Measurements from ENCODE around the gene GYPB. TPM values are rescaled to one million over a fixed set of nuclear protein-coding genes. Genes with fewer than 3 reads are reported as not detected.
"Not testable (repeated sequence)": the region's sequence is repeated elsewhere in the genome, so short reads cannot be mapped to it uniquely, and the experiment has no call there.

GYPB gene
- total and polyA plus RNA-seq, 7 donors: not detected

GRCh38 chr4:143986180-143986579 is 33.0 kb downstream of the GYPB start:
- TF ChIP-seq CTCF (IDR thresholded peaks at IDR 0.05) (no peak), EP300 (IDR thresholded peaks at IDR 0.05) (no peak)
- Histone ChIP-seq H3K4me1 (no peaks in the 10 kb centered on the region), H3K36me3 (no peaks in the 10 kb centered on the region), H3K27me3 (no peaks in the 10 kb centered on the region), H3K9me3 (no peaks in the 10 kb centered on the region), H3K4me3 (no peak overlapping the region), H3K27ac (no peak overlapping the region)
- DNase-seq: no peak
- WGBS, 2 donors: 78 to 84% methylated on average over 1 of the region's 1 CpG
- intact Hi-C loops (cut with DNase I): no loop called here

DNA sequence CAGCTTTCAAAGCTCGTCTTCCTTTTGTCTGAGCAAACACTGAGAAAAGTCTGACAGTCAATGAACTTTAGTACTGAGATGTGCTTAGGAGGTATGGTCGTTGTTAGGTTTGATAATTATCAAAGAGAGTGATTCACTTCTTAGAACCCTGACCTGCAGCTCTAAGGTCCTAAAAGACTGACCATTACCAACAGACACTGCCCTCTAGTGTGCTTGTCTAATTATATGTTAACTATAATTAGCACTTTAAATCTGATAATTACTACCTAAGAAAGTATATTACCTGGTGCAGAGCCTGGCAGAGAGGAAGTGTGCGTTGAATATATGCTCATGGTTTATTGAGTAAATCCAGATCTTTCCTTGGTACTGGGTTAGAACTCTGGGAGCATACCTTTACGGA is 38.4 kb downstream of the GYPB start:
- H3K36me3 ChIP-seq; H3K4me3 ChIP-seq; H3K27me3 ChIP-seq; H3K9me3 ChIP-seq; intact Hi-C loops (cut with DNase I); H3K27ac ChIP-seq; DNase-seq; H3K4me1 ChIP-seq: not testable (repeated sequence)
- WGBS, 2 donors: 56 to 73% methylated on average over 4 of the region's 4 CpGs

GRCh38 chr4:143975527-143975926 is 43.7 kb downstream of the GYPB start:
- H3K4me3 ChIP-seq; H3K27ac ChIP-seq; H3K4me1 ChIP-seq; H3K27me3 ChIP-seq; H3K9me3 ChIP-seq; DNase-seq; H3K36me3 ChIP-seq; intact Hi-C loops (cut with DNase I): not testable (repeated sequence)

- DNase-seq; H3K4me3 ChIP-seq; H3K27me3 ChIP-seq; intact Hi-C loops (cut with DNase I); H3K9me3 ChIP-seq; H3K27ac ChIP-seq; H3K36me3 ChIP-seq; H3K4me1 ChIP-seq: not testable (repeated sequence)
- WGBS, 2 donors: 82 to 96% methylated on average over 4 of the region's 4 CpGs
Measured at GRCh38 chr4:143974021-143974420, 45.2 kb downstream of the GYPB start.

GRCh38 chr4:143961075-143961474 is 58.1 kb downstream of the GYPB start:
- WGBS, 2 donors: 75 to 90% methylated on average over 4 of the region's 4 CpGs
- no peaks in the 10 kb centered on the region for H3K36me3 ChIP-seq
- no peaks in the 10 kb centered on the region for H3K9me3 ChIP-seq
- no peak overlapping the region for H3K4me3 ChIP-seq
- H3K4me1 ChIP-seq: no peaks in the 10 kb centered on the region
- H3K27me3 ChIP-seq: no peaks in the 10 kb centered on the region
- intact Hi-C loops (cut with DNase I): no loop called here
- TF ChIP-seq POLR2AphosphoS5 (IDR thresholded peaks at IDR 0.05) (no peak), CTCF (IDR thresholded peaks at IDR 0.05) (no peak), EP300 (IDR thresholded peaks at IDR 0.05) (no peak), POLR2A (IDR thresholded peaks at IDR 0.05) (no peak)
- no peak overlapping the region for H3K27ac ChIP-seq
- no peak for DNase-seq

DNA sequence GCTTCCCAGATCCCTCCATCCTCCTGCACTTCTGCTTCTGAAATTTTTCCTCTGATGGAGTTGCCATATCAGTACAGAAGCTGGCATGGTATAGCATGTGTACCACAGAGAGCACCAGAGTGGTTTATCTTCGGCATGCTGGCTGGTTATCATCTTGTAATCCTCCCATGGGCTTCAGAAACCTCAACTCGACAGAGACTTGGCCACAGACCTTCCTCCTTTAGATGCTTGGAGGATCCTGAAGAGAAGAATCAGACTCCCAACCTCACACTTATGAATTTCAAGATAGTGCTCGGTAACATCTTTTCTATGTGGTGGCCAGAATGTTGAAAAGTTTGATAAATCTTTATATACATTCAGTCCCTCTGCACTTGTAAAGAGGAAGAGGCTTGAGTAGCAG is 63.9 kb downstream of the GYPB start:
- H3K36me3 ChIP-seq; DNase-seq; H3K4me3 ChIP-seq; H3K4me1 ChIP-seq; H3K27ac ChIP-seq; intact Hi-C loops (cut with DNase I); H3K27me3 ChIP-seq; H3K9me3 ChIP-seq: not testable (repeated sequence)
- WGBS, 2 donors: 74 to 76% methylated on average over 3 of the region's 3 CpGs

DNA sequence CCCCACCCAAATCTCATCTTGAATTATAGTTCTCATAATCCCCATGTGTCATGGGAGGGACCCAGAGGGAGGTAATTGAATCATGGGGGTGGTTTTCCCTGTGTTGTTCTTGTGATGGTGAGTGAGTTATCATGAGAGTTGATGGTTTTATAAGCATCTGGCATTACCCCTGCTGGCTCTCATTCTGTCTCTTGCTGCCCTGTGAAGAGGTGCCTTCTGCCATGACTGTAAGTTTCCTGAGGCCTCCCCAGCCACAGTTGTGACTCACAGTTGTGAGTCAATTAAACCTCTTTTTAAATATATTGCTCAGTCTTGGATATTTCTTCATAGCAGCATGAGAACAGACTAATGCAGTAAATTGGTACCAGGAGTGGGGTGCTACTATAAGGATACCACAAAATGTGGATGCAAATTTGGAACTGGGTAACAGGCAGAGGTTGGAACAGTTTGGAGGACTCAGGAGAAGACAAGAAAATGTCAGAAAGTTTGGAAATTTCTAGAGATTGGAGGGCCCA is 67.7 kb downstream of the GYPB start:
- H3K4me3 ChIP-seq; H3K27me3 ChIP-seq; H3K4me1 ChIP-seq; H3K9me3 ChIP-seq; H3K27ac ChIP-seq; DNase-seq; H3K36me3 ChIP-seq; intact Hi-C loops (cut with DNase I): not testable (repeated sequence)

- H3K27ac ChIP-seq; intact Hi-C loops (cut with DNase I); H3K27me3 ChIP-seq; H3K4me3 ChIP-seq; H3K36me3 ChIP-seq; DNase-seq; H3K9me3 ChIP-seq; H3K4me1 ChIP-seq: not testable (repeated sequence)
- 93 to 95% methylated on average over 4 of the region's 4 CpGs for WGBS, 2 donors
Measured at GRCh38 chr4:143950967-143951366, 68.2 kb downstream of the GYPB start.

DNA sequence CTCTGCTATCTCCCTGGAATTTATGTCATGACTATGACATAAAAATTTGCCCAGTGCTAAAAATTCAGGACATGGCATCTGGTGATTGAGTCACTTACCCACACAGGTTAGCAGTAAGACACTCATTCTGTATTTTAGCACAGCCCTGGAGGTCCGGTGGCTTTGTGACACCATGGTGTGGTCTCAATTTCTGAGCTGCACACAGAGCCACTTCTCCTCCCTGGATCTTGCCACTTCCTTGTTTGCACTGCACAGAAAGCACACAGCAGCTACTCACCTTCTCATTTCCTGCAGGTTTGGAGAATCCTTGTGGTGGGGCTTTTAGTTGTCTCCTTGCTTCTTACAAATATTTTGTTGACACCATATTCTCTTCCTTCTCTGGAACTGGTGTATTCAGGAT is 69.0 kb downstream of the GYPB start:
- H3K4me3 ChIP-seq; H3K4me1 ChIP-seq; H3K27me3 ChIP-seq; DNase-seq; H3K36me3 ChIP-seq; H3K27ac ChIP-seq; H3K9me3 ChIP-seq; intact Hi-C loops (cut with DNase I): not testable (repeated sequence)
- 52 to 77% methylated on average over 1 of the region's 1 CpG for WGBS, 2 donors

- intact Hi-C loops (cut with DNase I); H3K36me3 ChIP-seq; H3K27me3 ChIP-seq; DNase-seq; H3K4me3 ChIP-seq; H3K9me3 ChIP-seq; H3K4me1 ChIP-seq; H3K27ac ChIP-seq: not testable (repeated sequence)
- 61 to 68% methylated on average over 1 of the region's 1 CpG for WGBS, 2 donors
Measured at GRCh38 chr4:143947493-143947892, 71.7 kb downstream of the GYPB start.

All from sigmoid colon (tissue), 7 donors.